Measurements from ENCODE around the gene NEB.

DNA sequence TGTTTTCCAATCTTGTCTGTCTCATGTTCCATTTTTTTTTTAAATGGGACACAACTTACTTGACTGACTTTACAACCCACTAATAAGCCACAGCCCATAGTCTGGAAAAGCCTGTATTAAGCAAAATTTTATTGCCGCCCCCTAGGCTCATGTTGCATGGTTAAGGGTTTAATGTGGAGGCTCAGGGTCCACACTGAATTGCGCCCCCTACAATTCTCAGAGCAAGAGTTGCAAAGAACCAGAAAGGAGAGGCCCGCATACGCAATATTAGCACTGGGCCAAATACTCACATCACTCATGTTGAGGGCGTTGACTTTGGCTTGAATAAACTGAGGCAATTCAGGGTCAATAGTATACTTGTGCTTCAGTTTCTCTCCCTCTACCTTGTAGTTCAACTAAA lies 65.5 kb downstream of the NEB start:
- TF ChIP-seq, protein P1, sequence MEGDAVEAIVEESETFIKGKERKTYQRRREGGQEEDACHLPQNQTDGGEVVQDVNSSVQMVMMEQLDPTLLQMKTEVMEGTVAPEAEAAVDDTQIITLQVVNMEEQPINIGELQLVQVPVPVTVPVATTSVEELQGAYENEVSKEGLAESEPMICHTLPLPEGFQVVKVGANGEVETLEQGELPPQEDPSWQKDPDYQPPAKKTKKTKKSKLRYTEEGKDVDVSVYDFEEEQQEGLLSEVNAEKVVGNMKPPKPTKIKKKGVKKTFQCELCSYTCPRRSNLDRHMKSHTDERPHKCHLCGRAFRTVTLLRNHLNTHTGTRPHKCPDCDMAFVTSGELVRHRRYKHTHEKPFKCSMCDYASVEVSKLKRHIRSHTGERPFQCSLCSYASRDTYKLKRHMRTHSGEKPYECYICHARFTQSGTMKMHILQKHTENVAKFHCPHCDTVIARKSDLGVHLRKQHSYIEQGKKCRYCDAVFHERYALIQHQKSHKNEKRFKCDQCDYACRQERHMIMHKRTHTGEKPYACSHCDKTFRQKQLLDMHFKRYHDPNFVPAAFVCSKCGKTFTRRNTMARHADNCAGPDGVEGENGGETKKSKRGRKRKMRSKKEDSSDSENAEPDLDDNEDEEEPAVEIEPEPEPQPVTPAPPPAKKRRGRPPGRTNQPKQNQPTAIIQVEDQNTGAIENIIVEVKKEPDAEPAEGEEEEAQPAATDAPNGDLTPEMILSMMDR (IDR thresholded peaks at IDR 0.05) = no peak
- TF ChIP-seq POLR2A (IDR thresholded peaks at IDR 0.05) = no peak
- TF ChIP-seq POLR2AphosphoS5 (IDR thresholded peaks at IDR 0.05) = no peak
- TF ChIP-seq EP300 (IDR thresholded peaks at IDR 0.05) = no peak

All from gastroesophageal sphincter (tissue), 3 donors.